GM12892 (cell line): ENCODE measurements around the gene TLNRD1. TPM values are rescaled to one million over a fixed set of nuclear protein-coding genes. Genes with fewer than 3 reads are reported as not detected.
A peak's percentile ranks its signal among the peaks of the same experiment; 100 is the strongest.
"Not testable (repeated sequence)": the region's sequence is repeated elsewhere in the genome, so short reads cannot be mapped to it uniquely, and the experiment has no call there.

Source experiments
- DNase-seq: peaks from one replicate; pipeline ENCODE4 v3.0.0; 2011; ENCODE audit not compliant: insufficient read length
- FAIRE-seq: peaks from 2 replicates; lab custom pipeline; 2011; peaks lifted over from hg19 to GRCh38; lab: Jason Lieb, UNC
- POLR2A ChIP-seq: IDR thresholded peaks from 2 replicates; pipeline ENCODE4 v1.6.1; 2011; ENCODE audit warnings: low read depth, low read length, control low read depth
- POLR2AphosphoS5 ChIP-seq: IDR thresholded peaks from 2 replicates; pipeline ENCODE4 v1.6.1; 2011; ENCODE audit warnings: low read depth, low read length, control low read depth
- TAF1 ChIP-seq: IDR thresholded peaks from 2 replicates; pipeline ENCODE4 v1.6.1; 2011; ENCODE audit warnings: low read depth, mild to moderate bottlenecking, control low read depth, low read length, borderline replicate concordance
- polyA plus RNA-seq: library from polyadenylated mRNA; unstranded; fragments of >200 nt; gene quantifications from one replicate; pipeline ENCODE4 v1.2.1, GENCODE V29; 2012; ENCODE audit warnings: missing spikeins, inconsistent platforms; ENCODE audit not compliant: missing spikeins

The TLNRD1 gene
- 3.5 TPM for polyA plus RNA-seq

GRCh38 chr15:81000624-81001151, at the start of gene TLNRD1:
TLNRD1 (plus strand) TSS chr15:81000923; CDS start chr15:81002272, 1,349 bp downstream.
- DNase-seq (peak; percentile 75), FAIRE-seq (peak; percentile 85)
- peak; percentile 58 for TF ChIP-seq POLR2AphosphoS5
- no peak for TF ChIP-seq TAF1
- TF ChIP-seq POLR2A = peak; percentile 73; the same call in 1 of the 2 replicates

GRCh38 chr15:80951941-80952340, 48.8 kb upstream of the TLNRD1 start:
- DNase-seq (no peak), FAIRE-seq (no peak)
- no peak for TF ChIP-seq POLR2A
- no peak for TF ChIP-seq POLR2AphosphoS5
- TF ChIP-seq TAF1 = no peak

- DNase-seq (no peak), FAIRE-seq (no peak)
- no peak for TF ChIP-seq POLR2AphosphoS5
- no peak for TF ChIP-seq TAF1
- no peak for TF ChIP-seq POLR2A
Measured at GRCh38 chr15:80953001-80953952, 47.4 kb upstream of the TLNRD1 start.

- no peak for DNase-seq
- FAIRE-seq = no peak
- TF ChIP-seq POLR2A (no peak), TAF1 (no peak), POLR2AphosphoS5 (no peak)
Measured at GRCh38 chr15:80953953-80954778, 46.6 kb upstream of the TLNRD1 start.

- not testable (repeated sequence) for DNase-seq, FAIRE-seq
Measured at GRCh38 chr15:80955571-80956452, 44.9 kb upstream of the TLNRD1 start.

- DNase-seq (no peak), FAIRE-seq (no peak)
- no peak for TF ChIP-seq POLR2AphosphoS5
Measured at GRCh38 chr15:80957556-80957955, 43.2 kb upstream of the TLNRD1 start.

- DNase-seq (no peak), FAIRE-seq (no peak)
- TF ChIP-seq TAF1 (no peak), POLR2AphosphoS5 (no peak), POLR2A (no peak)
Measured at GRCh38 chr15:80957976-80958375, 42.7 kb upstream of the TLNRD1 start.

GRCh38 chr15:80958818-80959495, 41.8 kb upstream of the TLNRD1 start:
- FAIRE-seq (no peak), DNase-seq (no peak)
- TF ChIP-seq POLR2AphosphoS5 = no peak
- no peak for TF ChIP-seq TAF1

GRCh38 chr15:80965454-80965853, 35.3 kb upstream of the TLNRD1 start:
- not testable (repeated sequence) for FAIRE-seq

GRCh38 chr15:80966431-80967197, 34.1 kb upstream of the TLNRD1 start:
- no peak for FAIRE-seq
- no peak for TF ChIP-seq POLR2AphosphoS5
- no peak for TF ChIP-seq POLR2A
- TF ChIP-seq TAF1 = no peak
- no peak for DNase-seq

More at GRCh38 chr15:80965454-80965853, 35.3 kb upstream of the TLNRD1 start:
- not testable (repeated sequence) for DNase-seq
